ENCODE measurements around the gene SLC35F3.

GRCh38 chr1:234302354-234302962 is 398.0 kb downstream of the SLC35F3 start:
- TF ChIP-seq CTCF (IDR thresholded peaks at IDR 0.05; ENCODE audit: low read depth, low read length, poor library complexity, severe bottlenecking), result no peak
- no peak for TF ChIP-seq EZH2phosphoT487 (IDR thresholded peaks at IDR 0.05; ENCODE audit: borderline replicate concordance, low read length)
